Esophagus squamous epithelium (tissue), 4 donors: ENCODE data around the gene TXNDC9.

Experiments
- CTCF ChIP-seq, 6 experiments: fragments of 450-650 bp in 4 of 6; fragments of 200-600 bp in 2 of 6; sonication (generic) in 2 of 6; IDR thresholded peaks; one replicate each; pipeline ENCODE4 v1.5.1; 2016 to 2019; ENCODE audit warnings: antibody characterized with exemption in 6 of 6, mild to moderate bottlenecking in 4 of 6, moderate library complexity in 4 of 6
- POLR2A ChIP-seq, 4 donors: fragments of 450-650 bp; IDR thresholded peaks; one replicate each; pipeline ENCODE4 v1.6.1; 2017; ENCODE audit warnings: antibody characterized with exemption in 4 of 4, mild to moderate bottlenecking in 4 of 4, moderate library complexity in 3 of 4

GRCh38 chr2:99338029-99338585, 2.0 kb upstream of the TXNDC9 start:
- TF ChIP-seq POLR2A (IDR thresholded peaks at IDR 0.05), result no peak
- no peak for TF ChIP-seq CTCF (IDR thresholded peaks at IDR 0.05)
